HG03103 (cell line): Measurements from ENCODE around the gene RNLS.

ENCODE experiments used
- ATAC-seq: cut with Tn5 transposase; IDR thresholded peaks from one replicate; pipeline ENCODE4 v1.9.1; 2021; ENCODE audit warnings: low read depth; ENCODE audit not compliant: unreplicated experiment

RNLS gene

DNA sequence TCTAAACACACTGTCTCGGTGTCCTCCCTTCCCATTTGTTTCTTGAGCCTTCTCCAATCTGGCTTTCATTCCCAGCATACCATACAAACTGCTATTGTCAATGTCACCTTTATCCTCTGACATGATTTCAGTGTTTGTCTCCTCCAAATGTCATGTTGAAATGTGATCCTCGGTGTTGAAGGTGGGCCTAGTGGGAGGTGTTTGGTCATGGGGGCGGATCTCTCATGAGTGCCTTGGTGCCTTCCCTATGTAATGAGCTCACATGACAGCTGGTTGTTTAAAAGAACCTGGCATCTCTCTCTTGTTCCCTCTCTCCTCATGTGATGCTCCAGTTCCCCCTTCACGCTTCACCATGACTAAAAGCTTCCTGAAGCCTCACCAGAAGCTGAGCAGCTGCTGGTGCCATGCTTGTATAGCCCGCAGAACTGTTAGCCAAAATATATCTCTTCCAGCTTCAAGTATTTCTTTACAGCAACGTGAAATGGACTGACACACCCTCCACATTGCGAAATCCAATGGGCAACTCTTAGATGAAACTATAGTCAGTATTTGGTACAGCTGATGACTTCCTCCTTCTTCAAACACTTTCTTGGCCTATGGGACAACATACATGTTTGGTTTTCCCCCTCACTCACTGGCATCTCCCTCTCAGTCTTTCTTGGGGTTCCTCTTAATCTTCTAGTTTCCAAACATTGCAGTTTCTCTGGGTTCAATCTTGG, 27.8 kb downstream of the RNLS start:
- ATAC-seq = no peak

DNA sequence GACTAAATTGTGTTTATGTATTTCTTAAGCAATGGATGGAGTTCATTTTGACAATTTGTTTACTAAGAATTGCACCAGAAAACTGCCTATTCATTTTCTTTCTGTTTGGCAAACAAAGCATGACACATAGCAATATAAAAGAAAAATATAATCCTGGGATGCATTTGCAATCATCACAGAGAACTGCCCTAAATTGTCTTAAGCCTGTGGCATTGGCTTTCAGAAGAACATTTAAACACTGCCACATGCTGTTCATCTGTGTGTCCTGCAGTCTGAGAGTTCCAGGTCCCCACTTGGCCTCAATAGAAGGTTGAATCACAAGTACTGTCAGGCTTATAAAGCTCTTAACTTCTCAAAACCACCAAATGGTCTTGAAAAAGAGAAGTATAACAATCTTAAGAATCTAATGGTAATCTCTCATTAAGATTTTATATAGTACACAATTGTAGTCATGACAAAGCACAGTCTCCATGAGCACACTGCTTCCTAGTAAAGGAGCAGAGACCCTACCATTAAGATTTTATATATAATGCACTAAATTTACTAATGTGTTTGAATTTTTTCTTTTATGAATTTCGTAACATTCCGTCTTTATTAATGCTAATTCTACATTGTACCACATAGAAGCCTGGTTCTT, 29.9 kb downstream of the RNLS start:
- peak; percentile 70 for ATAC-seq

DNA sequence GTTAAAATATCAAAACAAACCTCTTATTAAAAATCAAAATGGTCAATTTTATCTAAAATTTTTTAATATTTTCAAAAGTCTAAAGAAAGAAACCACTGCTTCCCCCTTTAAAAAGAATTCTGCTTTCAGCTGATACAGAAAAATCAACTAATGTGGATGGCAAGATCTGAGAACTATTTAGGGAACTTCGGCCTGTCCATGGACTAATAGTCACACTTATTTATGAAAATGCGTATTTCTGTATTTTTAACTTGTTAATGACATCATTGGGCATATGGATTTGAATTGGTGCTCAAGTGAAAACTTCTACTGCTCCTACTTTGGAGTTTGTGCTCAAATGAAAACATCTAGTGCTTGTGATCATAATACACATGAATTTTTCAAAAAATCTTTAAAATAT, 31.9 kb downstream of the RNLS start:
- no peak for ATAC-seq

DNA sequence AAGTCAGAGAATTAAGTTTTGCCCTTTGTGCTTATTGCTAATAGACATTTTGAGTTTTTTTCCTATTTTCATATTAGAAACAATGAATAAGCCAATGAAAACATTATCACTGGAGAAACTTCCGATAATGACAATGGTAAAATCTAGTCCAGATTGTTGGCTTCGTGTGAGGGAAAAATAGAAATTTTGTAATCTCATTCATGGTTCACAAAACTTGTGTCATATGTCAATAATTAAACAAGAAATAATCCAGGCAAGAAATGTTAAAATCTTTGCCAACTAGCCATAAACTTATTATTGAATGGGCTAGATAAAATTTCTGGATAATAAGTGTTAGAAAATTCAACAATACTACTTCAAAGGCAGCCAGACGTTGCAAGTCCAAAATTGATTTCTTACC, 36.6 kb downstream of the RNLS start:
- ATAC-seq = no peak

DNA sequence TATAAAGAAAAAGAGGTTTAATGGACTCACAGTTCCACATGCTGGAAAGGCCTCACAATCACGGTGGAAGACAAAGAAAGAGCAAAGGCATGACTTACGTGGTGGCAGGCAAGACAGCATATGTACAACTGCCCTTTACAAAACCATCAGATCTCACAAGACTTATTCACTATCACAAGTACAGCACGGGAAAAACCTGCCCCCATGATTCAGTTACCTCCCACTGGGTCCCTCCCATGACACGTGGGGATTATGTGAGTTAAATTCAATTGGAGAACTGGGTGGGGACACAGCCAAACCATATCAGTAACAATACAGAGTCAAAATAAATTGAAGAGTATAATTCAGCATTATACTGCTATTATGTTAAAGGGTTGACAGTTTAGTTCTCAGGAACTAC, 37.8 kb downstream of the RNLS start:
- no peak for ATAC-seq

DNA sequence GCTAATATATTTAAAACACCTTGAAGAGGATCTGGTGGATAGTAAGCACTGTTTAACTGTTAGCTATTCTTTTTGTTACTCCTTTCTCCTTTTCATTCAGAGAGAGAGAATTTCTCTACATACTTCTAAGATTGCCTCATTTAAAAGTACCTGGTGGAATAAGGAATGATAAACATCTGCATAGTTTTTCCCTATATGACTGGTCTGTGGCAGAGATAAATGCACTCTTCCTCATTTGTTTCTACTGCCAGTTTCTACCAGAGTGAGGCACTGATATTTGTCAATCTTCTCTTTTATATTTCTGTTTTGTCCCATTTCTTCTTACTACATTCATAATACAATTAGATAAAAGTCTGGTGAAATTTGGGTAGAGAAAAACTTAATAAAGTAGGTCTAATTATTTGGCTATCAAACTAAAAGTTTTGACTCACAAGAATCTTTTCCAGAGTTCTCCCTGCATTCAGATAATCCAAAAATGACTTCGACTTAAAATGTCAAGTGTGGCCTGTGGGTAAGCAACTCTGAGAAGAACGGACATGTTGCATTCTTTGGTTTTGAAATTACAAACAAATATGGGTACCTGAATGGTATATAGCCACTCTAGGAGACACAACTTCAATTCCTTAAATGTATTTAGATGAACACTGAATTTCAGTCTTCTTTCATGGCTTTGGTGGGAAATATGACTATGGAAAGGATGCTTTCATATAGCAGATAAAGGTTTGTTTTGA, 38.8 kb downstream of the RNLS start:
- no peak for ATAC-seq

DNA sequence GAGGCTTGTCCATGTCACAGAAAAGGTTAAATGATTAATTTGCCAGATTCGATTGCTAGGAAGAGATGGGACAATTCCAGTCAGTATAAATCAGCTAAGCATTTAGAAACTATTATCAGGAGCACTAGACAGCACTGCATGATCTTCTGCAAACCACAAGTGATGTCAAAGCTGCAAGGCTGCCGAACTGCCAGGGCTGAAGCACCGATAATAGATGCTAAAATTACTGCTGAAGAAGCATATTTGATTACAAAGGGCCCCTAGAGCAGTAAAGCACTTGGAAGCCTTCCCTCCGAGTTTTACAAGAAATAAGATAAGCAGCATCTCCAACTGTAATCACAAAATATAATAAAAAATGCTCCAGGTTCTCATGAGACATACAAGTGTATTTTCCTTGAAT, 40.6 kb downstream of the RNLS start:
- no peak for ATAC-seq

DNA sequence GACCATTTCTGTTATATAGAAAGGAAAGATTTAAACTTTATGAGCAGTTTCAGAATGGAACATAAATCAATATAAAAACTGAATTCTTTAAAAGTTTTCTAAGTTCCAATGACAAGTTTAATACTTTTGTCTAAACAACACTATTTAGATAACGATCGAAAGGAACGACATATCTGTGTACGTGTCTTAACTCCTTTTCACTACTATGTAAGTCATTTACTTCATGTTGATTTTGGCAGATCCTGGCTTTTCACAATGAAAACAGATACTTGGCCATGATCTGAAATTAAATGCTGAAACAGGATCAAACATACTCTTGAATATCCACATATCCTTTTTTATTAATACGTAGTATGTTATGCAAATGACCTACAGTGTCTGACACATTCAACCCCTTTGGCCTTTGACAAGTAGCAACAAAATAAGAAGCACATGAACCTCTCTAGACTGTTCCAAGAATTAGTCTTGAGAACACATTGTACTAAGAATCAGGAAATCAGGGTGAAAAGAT, 41.9 kb downstream of the RNLS start:
- no peak for ATAC-seq

DNA sequence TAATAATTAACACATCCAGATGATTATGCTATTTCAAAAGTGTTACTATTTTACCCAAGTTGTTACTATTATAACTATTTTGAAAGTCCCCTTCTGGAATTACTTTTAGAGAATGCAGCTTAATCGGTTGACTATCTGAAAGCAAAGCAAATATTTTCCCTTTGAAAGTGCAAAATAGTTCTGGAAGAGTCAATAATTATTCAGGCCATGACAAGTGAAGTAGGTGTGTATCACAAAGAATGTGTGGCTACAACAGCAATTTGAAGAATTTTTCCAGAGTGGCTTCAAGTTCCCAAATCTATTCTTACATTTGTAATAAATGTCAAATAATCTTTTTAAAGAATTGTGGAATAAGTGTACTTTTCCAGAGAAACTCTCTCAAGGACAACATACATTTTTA, 42.8 kb downstream of the RNLS start:
- no peak for ATAC-seq

DNA sequence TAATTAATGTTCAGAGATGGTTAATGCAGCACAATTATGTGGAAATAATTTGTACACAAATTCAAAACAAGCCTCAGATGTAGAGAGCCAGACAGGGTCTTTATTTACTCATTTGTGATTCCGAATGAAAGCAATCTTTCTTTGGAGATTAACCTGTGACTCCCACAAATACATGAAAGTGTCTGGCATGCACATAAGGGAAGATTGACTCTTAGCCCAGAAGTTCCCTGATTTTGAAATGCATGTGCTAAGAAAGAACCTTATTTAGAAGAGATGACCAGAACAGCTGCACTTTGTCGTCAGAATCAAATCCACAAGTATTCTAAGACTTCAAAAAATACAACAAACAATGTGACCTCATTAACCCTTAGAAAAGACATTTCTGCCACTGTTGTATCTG, 45.1 kb downstream of the RNLS start:
- no peak for ATAC-seq

DNA sequence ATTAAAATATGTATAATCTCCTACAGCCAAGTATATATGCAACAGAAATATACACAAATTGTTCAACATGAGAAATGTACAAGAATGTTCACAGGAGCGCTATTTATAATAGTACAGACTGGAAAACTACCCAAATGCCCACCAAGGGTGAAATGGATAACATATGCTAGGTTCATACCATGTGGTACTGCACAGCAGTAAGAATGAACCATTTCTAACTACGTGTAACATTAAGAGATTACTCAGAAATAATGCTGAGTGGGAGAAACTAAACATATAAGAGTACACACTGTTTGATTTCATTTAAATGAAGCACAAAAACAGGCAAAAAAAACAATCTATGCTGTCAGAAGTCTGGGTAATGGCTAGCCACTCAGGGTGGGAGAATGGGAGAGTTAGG, 45.8 kb downstream of the RNLS start:
- ATAC-seq = no peak

DNA sequence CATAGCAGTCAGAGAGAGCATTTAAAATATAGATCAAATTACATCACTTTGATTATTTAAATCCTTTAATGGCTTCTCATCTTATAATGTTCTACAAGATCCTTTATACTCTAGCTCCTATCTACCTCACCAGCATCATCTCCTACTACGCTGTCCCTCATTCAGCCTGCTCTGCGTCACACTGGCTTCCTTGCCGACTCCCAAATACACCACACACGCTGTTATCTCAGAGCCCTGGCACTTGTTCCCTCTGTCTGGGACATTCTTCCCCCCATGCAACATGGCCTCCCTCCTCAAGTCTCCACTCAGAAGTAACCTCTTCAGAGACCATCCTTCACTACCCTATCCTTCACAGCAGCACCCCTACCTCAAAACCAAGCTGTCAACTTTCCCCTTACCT, 46.7 kb downstream of the RNLS start:
- no peak for ATAC-seq

DNA sequence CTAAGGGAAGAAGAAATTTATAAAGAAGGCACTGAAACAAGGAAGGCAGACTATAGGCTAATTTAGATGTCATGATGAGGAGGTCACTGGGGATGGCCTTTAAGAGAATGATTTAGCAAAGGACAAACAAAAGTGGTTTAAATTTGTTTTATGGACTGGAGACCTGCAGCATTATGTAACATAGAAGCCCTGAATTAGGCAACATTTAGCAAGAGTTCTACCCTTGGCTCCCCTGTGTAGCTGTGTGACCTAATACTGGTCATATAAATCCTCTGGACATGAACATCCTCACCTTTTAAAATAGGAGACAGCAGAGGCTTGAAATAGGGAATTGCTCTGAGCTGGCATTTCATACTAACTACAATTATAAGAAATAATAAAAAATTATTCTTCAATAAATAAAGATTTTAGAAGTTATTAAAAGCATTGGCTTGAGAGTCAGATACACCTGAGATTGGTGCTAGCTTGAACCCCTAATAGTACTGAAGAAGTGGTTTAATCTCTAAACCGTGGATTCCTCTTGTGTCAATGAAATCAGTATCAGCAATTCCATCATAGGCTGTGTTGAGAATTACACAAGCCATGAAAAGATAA, 48.9 kb downstream of the RNLS start:
- no peak for ATAC-seq

DNA sequence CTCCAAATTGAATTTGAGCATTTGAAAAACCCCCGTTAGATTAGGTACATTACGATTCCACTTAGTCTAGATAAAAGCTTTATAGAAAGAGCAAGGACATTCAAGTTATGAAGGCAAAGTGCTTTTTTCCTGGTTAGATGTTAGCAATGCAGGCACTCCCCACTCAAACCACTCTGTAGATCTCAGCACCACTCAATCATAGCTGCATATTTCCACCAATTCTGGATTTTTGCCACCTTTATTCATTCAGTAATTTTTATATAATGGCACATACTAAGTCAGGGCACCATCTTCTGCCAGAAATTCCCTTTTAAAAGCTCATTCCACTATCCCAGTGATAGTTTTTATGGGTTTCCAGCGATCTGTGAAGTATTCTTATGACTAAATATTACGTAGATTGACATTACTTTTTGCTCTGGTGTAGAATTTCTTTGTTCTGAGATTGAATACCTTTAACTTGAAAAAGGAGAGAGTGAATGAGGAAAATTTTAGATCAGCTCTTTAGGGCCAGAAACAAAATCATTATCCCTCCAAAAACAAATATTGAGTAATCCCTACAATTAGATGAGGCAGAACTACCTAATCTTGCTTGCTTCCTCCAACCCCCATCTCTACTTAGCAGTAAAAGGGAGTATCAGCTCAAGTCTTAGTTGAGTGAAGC, 51.6 kb downstream of the RNLS start:
- ATAC-seq = no peak

DNA sequence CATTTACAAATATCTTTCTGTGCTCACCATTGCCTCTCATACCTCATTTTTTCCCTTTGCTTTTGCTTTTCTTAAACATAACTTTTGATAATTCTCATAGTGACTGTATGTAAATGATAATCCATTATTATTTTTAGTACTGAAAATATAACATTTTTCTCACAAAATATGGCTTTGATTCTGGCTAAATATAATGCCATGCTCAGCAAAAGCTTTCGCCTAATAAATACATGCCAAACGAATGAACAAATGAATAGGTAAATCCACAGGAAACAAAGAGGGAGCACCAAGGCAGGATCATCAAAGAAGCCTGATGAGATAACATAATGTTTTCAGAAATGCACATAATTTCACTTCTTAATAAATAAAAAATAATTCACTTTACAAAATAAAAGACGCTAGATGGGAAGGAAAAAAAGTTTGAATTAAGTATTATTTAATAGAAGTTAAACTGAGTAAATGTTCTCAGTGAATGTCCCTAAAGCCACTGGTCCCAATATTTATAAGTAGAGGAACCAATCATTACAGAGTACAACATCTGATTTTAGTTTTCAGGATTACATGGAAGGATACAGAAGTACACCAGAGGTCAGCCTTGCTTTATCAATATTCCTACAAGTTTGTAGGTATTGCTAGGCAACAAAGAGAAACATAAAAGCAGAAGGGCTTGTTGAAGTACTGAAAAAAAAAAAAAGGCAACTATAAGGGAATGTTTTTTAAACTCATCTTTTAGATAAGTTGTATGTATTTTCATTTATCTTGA, 52.3 kb downstream of the RNLS start:
- ATAC-seq = no peak

DNA sequence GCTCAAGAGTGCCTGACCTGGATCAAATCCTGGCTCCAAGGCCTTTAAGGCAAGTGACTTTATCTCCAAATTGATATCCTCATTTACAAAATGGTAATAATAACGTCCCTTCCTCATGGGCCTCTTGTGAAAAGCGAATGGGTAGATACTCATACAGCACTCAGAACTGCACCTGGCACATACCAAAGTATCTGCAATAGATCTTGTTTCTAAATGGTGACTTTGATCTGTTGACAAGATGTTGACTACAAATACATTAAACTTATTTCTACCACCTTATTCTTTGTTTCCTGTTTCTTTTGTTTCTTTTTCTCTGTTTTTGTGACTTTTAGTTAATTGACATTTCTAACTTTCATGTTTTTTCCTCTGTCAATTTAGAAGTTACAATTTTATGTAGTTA, 53.0 kb downstream of the RNLS start:
- ATAC-seq = no peak

DNA sequence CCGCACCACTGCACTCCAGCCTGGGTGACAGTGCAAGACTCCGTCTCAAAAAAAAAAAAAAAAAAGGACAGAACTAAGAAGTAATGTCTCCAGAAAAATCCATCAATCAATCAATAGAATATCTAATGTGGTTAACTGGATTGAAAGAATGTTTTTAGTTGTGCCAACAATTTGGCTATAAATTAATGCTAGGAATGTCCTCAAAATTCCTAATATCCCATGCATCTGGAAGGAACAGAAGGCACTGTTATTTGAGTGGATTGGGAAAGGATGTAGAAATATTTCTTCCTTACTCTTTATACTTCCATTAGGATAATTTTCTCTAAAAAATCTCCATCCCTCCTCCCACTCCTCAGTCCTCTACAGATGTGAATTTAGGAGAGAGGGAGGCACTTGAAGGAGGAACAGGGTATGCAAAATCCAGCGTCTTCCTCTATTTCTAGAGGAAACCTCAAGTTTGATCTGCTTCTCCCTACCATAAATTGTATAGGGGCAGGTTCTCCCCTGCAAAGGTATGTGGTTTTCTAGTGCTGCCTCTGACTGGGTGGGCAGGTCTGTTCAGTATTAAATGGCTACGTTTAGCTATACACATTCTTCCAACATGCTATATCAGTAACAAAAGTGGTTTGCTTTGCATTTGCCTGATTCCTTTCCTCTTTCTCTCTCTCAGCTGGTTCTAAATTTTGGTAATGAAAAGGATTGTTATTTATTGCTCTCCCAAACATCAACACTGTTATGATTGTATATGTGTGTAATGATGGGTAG, 54.1 kb downstream of the RNLS start:
- ATAC-seq = no peak

DNA sequence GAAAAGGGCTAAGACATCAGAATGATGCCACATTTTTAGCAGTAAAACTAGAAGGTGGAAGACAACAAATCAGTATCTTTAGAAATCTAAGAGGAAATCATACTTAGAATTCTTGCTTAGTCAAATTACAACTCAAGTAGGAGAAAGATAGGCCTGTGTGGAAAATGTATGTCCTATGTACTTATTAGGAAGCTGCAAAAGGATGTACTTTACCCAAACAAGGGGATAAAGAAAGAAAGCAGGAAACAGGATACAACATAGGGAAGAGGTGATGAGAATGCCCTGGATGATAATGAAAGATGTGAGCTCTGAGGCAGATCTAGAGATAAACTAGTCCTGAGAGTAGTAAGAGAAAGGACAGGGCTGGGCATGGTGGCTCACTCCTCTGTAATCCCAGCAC, 54.9 kb downstream of the RNLS start:
- ATAC-seq = no peak

DNA sequence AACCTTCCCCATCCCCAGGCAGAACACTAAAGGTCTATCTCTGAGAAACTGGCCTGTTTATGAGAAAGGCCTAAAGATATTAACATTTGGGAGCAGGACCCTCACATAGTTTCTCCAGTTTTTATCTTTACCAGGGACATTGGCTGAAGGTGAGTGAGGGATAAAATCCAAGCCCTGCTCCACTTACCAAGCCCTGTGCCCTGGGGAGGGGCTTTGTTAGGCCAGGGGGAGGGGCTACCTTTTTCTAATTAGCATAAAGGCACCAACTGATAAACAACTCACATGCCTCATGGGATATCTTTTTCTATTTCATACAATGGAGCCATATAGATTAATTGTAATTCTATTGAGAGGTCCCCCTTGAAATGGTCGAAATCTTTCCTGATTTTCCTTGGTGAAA, 55.9 kb downstream of the RNLS start:
- no peak for ATAC-seq
